ENCODE data around the gene ZNF32.

The ZNF32 gene, protein sequence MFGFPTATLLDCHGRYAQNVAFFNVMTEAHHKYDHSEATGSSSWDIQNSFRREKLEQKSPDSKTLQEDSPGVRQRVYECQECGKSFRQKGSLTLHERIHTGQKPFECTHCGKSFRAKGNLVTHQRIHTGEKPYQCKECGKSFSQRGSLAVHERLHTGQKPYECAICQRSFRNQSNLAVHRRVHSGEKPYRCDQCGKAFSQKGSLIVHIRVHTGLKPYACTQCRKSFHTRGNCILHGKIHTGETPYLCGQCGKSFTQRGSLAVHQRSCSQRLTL

DNA sequence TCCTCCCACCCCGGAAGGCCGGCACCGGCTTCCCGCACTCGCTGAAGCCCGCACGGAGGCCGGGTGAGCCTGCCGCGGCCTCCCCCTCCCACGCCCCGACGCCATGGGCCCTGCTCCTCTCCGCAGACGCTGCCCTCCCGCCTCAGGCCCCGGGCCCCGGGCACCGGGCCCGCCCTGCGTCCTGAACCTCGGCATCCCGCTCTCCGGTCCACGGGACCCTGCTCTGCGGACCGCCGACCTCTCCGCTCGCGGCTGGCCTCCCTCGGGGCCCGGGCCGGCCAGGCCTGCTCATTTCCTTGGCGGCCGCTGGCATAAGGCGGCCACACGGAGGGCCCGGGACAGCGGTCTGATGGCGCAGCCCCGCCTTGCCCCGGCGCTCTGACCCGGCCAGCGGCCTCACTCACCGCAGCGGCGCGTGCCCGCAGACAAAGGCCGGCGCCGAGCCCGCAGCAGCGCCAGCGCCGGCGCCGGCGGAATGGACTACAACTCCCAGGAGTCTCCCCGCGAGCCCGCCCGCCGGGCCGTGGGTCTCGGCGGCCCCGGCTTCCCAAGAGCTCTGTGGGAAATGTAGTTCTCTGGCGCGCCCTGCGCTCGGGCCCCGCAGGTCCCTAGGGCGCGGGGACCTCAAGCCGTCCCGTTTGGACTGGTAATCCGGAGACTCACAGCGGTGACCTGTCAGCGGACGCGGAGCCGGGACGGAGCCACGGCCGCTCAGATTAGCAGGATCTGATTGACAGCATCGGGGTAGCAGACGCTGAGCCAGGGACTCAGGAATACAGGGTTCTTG, at the start of gene ZNF32:
ZNF32 (minus strand) TSS at position 484 of the 787 bp plus-strand sequence. CDS start 2,748 bp downstream, outside the sequence.
- DNase-seq (ENCODE audit: low spot score), result peak; percentile 82

DNA sequence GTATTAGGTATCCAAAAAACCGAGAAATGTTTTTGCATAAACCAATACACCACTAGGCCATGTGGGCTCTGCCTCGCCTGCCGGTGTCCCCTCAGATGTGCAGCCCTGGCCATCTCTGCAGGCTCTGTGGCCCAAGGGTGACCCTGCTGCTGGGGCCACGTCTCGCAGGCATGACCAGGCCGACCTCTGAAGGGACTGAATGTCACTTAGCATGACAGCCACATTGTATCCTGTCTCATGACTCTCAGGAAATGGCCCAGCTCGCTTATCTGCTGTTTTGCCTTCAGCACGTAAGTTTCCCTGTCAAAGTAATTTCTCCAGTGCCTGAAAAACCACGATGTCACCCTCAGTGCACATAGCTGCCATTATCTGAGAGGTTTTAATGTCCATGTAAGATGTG, 49.5 kb upstream of the ZNF32 start:
- no peak for DNase-seq (ENCODE audit: low spot score)

DNA sequence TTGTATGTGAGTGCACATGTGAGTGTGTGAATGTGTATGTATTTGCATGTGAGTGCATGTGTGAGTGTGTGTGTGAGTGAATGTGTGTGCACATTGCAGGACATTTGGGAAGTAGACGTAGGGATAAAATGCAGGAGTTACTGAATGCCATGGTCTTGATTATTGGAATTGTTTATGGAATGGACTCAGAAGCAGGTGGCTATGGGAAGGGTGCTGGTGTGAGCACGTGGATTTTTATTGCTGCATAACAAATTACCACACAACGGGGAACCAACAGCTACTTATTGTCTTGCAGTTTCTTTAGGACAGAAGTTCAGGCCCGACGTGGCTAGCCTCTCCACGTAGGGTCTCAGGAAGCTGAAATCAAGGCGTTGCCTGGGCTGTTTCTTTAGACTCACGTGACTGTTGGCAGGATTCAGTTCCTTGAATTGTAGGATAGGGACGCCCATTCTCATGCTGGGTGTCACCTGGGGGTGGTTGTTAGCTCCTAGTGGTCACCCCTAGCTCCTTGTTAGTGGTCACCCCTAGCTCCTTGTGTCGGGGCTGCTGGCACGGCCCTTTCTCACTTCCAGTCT, 48.3 kb upstream of the ZNF32 start:
- DNase-seq (ENCODE audit: low spot score), result no peak

DNA sequence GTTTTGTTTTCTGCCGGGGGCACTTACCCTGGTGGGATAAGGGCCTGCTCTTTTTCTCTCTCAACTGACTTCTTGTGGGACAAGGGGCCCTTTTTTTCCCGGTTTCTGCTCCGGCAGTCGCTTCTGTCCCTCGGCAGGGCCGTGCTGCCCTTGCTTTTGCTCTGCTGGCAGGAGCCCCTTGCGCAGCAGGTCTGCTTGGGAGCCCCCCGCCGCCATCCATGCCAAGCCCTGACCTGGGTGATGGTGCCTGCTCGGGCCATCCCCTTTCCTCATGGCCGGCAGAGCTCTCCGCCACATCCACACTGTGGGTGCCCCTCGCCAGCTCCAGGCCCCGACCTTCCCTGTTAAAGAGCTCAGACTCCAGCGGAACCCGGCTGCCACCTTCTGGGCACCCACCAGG, 47.0 kb upstream of the ZNF32 start:
- DNase-seq (ENCODE audit: low spot score), result no peak

DNA sequence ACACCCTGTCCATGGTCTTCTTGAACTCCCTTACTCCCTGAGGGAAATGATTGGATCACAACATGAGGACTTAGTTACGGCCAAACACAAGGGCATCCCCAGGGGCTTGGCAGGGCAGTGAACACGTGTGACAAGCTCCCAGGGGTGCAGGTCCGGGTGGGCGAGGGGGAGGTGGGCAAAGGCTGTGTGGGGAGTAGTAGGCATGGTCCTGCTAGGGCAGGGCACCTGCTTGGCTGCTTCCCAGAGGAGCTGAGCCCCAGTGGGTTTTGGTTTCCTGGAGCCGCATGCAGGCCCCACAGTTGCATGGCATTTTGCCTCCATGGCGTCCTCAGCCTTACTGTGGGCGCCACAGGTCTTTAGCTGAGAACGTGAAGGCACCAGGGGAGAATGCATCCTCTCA, 46.6 kb upstream of the ZNF32 start:
- no peak for DNase-seq (ENCODE audit: low spot score)

DNA sequence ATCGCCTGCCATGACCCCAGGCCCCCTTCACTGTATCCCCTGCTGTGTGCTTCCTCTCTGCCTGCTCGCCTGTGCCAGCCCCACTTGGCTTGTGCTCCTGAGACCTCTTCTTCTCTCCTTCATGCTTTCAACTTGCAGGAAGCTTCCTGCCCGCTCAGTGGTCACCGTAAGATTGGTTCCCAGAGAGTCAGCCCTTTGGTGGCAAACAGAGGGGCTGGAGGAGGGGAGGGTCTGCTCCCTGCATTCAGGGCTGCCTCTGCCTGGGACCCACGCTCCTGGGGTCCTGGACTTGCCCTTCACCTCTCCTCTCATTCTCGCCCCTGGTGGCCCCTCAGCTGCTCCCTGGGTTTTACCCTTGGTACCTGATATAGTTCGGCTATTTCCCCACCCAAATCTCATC, 45.8 kb upstream of the ZNF32 start:
- DNase-seq (ENCODE audit: low spot score), result no peak

DNA sequence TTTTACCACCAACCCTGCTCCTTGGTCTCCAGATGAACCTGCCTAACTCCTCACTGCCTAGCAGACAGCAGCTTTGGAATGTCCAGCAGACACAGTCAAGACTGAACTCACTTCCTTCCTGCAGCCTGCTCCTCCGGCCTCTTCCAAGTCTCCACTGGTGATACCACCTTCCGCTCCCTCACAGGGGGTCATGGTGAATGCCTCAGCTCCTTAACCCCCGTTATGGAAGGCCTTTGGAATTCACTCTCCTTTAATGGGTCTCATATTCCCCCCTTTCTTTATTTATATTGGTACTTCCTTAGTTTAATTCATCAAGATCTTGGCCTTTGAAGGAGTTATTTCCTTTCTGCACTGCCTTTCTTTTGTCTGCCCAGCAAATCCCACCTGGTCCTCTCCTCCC, 44.9 kb upstream of the ZNF32 start:
- no peak for DNase-seq (ENCODE audit: low spot score)

DNA sequence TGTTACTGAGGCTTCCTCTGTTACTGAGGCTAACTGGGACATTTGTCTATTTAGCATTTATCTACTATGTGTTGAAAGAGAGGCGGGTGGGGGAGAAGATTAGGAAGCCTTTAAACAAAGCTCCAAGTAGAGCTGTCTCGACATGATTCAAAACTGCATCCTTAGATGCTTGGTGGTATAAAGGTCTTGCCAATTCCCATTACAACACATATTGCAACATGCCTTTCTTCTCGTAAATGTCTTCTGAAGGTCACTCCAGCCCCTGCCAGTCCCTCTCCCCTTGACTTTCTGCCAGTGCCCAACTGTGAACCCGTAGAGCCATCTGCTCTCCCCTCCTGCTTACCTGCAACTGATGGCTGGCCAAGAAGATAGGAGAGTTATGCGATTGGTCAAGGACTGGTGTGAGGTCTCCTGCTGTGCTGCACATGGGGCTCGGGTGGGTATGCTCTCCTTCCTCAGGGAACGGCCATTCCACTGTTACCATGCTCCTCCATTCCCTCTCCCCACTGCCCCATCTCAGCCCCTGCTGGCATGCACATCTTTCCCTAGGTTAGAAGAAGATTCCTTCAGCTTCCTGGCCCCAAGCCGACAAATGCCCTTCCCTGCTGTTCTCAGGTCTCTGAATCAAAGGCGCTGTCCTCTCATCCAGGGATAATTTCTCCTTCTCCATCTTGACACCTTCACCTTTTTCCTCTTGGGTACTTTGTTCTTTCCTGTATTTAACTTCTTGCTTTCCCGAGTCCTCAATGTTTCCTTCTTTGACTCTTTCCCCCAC, 43.6 kb upstream of the ZNF32 start:
- no peak for DNase-seq (ENCODE audit: low spot score)

DNA sequence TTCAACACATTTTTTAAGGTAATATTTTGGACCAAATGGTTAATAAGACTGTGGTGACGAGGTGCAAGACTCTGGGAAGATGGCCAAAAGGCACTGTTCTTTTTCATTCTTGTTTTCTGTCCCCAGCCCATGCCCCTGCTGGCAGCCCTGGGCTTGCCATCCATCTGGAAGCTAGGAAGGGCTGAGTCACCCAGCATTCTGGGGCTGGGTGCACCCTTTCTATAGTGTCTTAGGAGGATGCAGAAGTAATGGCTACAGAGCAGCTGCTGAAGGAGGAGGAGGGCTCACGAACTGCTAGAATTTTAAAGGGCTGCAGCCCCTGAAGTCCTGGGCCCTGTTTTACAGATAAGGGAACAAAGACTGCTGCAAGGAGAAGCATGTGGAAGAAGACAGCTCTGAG, 42.8 kb upstream of the ZNF32 start:
- no peak for DNase-seq (ENCODE audit: low spot score)

DNA sequence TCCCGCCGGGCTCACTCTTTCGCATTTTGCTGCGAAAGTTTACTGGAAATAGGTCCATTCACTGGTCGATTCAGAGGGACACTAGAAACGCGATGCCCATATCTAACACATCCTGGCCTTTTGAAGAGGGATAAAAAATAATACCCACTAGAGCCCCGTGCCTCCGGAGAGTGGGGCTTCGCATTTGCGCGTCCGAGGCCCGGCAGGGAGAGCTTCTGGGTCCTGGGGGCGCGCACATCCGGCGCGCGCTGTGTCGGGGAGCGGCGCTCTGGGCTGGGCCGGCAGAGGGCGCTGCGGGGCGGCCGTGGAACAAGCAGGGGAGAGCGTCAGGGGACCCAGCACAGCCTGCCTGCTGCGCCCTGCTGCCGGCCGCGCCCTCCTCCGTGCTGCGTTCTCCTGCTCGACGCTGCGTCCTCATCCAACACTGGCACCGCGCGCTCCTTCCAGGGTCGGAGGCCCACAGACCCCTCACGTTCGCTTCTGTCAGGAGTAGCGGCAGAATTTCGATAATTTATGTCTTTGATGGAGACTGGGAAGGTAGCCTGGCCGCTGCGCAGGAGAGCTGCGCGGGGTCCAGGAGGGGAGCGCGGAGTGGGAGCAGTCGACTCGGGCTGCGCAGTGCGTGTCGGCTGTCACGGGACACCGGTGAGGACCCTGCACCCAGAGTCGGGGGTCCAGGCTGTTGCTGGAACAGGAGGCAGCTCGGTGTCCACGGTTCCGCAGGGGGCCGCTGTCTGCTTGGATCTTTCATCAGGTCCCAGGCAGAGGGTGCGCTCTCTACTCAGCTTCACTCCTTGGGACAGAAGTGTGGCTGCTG, 41.5 kb upstream of the ZNF32 start:
- peak; percentile 87 for DNase-seq (ENCODE audit: low spot score)

DNA sequence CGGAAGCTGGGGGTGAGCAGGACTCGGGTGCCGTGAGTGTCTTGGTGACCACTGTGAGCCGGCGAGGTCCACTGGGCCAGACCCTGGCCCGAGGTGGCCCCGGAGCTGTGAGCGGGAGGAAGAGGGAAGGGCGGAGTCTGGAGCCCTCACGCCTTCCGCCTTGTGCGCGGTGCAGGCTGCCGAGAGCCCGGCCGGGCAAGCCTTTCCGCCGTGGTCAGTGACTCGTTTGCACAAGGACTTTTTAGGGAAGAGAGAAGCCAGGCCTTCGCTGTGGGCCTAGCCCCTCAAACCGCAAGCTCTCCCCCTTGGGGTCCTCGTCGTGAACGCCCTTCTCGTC, 40.9 kb upstream of the ZNF32 start:
- DNase-seq (ENCODE audit: low spot score), result peak; percentile 16

DNA sequence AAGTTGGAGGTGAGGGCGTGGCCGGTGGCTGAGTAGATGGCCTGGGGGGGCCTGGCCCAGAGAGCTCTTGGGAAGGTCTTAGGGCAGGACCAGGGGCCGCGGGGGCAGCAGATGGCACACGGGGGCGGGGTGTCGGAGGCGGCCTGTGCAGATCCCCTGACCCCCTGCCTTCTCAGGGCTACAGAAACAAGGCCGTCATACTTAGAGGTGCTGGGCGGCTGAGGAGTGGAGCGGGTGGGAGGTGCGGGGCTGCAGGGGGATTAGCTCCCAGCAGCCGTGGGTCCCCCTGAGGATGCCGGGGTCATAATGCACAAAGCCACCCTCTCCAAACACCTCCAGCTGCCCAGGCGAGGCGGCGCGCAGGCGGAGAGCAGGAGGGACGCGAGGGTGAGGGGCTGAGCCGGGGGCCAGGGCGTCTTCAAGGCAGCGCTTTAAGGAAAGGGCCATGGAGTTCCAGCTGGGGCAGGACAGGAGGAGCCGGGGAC, 40.4 kb upstream of the ZNF32 start:
- DNase-seq (ENCODE audit: low spot score), result no peak

DNA sequence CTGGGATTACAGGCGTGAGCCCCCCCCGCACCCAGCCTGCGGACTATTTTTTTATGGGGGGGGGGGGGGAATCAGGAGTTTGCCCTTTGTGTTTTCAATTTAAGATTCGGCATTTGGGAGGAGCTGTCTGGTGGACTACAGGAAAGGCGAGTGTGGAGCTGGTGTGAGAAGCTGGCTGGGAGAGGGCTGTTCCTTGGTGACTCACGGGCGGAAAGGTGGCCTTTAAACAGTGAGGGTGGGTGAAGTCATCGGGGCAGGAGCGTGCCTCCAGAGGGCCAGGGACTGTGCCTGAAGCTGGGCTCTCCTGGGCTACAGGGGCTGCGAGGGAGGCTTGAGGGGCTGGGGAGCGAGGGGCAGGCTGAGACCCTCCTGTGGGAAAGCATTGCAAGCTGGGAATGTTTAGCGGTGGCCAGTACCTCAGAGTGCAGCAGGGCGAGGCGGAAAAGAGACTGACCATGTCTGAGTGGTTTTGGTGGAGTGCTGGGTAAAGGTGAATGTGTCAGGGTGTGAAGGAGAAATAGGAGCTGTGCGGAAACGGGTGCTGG, 39.7 kb upstream of the ZNF32 start:
- no peak for DNase-seq (ENCODE audit: low spot score)

DNA sequence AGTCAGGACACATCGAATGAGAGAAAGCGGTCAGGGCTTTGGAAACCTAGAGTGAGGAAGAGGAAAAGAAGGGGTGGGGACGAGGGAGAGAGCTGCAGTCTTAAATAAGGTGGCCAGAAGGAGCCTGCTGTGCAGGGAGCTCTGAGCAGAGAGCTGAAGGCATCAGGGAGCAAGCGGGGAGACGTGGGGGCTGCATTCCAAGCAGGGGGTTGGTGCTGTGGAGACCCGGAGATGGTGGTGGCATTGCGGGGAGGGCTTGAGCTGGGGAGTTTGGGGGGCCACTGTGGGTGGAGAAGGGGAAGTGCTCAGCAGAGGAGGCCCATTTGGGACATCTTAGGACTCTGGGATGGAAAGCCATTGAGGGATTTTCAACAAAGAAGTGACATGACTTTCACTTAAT, 38.7 kb upstream of the ZNF32 start:
- no peak for DNase-seq (ENCODE audit: low spot score)

DNA sequence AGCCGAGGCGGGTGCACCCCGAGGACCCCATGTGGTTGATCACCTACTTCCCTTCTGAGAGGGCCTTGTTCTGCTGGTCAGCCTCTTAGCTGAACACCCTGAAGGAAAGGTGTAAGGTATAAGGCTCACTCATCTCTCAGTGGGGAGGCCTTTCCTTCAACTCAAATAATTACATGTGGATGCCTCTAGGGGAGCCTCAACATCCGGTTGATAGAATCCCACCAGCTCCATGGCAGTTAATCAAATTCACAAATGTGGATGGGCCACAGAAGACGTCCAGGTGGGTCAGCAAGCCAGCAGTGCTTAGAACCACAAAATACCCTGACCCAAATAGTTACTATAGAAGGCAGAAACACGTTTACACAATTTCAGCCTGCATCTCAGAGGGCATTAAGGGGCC, 37.7 kb upstream of the ZNF32 start:
- DNase-seq (ENCODE audit: low spot score), result no peak

DNA sequence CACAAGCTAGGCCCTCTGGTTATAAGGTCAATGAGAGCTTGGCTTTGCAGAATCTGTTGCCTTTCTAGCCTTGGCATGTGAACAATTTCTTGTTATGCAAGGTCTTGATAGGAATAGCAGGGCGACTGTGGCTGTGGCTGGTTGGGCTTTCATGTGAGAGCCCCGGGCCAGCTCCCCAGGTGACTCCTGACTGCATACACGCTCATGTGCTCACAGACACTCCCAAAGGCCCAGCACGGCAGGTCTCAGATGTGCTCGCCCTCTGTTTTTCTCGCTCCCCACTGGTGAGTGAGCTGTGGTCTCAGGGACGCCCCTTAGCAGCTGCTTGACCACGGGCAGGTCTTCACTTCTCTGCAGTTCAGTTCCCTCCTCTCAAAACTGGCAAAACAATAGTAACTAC, 37.1 kb upstream of the ZNF32 start:
- no peak for DNase-seq (ENCODE audit: low spot score)

DNA sequence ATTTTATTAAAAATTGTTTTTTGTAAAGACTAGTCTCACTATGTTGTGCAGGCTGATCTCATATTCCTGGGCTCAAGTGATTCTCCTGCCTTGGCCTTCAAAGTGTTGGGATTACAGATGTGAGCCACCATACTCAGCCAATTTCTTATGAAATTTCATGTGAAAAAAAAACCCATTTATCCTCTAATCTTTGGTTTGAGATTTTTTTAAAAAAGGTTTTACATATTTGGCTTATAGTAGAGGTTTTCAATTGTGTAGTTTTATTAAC, 35.5 kb upstream of the ZNF32 start:
- DNase-seq (ENCODE audit: low spot score), result no peak

DNA sequence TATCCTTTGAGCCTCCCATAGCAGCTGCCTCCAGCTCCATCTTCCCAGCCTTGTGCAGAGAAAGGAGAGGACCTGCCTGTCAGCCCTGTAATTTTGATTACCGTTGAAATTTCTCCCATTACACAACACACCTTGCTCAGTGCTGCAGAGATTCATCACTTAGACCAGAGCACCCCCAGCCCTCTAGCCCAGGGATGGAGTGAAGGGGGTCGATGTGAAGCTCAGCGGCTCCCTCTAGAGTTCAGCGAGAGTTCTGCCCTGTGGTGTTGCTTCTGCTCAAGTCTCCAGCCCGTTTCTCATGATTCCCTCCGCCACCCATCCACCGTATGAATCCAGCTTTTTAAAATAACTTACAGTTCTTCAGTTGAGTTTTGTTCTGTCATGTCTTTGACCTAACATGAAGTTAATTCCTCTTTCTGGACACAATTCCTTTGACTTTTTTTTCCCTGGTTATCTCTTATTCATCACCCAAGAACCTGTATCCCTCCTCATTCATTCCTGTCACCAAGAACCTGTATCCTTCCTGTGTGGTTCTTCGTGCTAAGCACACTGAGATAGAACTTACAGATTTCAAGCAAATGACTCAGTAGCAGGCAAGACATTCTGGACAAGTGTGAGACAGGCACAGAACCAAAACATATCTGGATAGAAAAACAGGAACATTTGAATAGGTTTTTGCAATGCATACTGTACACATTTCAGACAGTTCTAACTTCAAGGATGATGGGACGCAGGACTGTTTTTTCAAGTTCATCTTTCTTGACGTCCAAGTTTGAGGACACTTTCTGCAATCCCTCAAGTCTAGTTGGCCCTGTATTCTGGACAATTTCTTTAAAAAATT, 35.0 kb upstream of the ZNF32 start:
- peak; percentile 14 for DNase-seq (ENCODE audit: low spot score)

DNA sequence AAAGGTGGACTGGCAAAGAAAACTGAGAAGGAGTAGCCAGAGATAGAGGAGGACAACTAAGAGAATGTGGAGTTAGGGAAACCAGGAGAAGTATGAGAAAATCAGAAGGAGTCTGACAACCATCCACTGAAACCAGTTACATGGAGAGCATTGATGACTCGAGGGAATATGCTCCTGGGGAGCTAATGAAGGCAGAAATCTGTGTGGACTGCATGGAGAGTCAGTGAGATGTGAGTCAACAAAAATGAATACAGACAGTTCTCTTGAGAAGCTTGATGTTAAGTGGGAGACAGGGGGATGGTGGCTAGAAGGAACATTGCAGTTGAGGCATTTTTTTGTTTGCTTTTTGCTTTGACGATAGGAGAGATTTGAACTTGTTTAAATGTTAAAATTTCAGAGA, 34.3 kb upstream of the ZNF32 start:
- no peak for DNase-seq (ENCODE audit: low spot score)

DNA sequence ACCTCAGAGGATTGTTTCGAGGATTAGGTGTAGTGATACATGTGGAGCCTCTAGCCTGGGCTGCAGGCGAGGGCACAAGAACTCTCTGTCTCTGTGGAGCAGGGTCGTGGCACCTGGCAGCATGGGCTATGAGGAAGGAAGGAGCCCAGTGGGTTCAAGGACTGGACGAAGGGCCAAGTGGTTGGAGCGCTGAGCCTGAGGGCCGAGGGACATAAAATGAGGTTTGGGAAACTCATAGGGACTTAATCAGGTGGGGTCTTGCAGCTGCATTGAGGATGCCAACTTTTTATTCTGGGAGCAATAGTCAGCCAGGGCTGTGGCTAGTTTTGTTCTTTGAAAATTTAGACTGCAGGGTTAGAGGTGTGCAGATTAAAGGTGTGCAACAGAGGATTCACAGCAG, 33.0 kb upstream of the ZNF32 start:
- no peak for DNase-seq (ENCODE audit: low spot score)

DNA sequence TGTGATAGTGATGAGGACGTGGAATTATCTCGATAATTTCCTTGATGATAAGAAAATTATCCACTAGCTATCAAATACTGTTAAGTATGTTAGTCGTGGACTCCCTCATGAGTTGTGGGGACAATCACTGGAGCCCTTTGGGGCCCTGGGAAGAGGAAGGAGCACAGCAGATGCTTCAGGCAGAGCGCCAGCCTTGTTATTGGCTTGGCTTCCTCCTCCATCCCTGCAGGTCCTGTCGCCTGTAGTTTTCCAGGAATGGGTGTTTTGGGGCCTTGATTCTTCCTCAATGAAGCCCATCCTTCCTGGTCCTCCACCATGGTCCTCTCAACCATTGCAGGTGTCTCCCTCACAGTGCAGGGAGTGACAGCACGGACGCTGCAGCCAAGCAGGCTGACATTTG, 32.5 kb upstream of the ZNF32 start:
- no peak for DNase-seq (ENCODE audit: low spot score)

Measured in CD4-positive, alpha-beta T cell treated with Interleukin-15 for 4 hours (primary cell).